Measurements from ENCODE around the gene MTHFR. TPM values are rescaled to one million over a fixed set of nuclear protein-coding genes. Genes with fewer than 3 reads are reported as not detected.

Gene MTHFR
- polyA plus RNA-seq, 1 donor from 2014 or later, result 21.2 TPM

DNA sequence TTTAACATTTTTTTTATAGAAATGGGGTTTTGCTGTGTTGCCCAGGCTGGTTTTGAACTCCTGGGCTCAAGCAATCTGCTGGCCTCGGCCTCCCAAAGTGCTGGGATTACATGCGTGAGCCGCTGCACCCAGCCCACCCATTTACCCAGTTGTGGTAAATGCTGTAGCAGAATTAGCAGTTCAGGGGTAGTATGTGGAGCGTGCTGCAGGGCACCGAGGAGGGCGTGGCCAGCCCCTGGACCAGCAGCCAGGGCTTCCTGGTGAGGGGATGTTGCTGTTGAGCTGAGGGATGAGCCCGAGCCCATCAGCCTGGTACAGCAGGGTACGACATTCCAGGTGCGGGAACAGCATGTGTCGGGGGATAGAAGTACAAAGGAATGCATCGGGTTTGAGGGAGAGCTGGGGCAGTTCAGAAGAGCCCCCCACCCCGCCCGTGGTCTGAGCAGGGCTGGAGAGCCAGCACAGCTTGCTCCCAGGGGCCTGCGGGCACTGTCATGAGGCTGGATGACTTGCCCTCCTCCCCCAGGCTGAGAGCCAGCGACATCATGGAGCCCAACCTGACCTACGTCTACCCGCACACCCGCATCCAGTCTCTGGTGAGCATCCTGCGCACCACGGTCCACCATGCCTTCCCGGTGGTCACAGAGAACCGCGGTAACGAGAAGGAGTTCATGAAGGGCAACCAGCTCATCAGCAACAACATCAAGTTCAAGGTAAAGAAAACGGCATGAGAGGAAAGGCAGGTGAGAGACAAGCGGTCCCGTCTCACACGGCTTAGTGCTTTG, 29.9 kb upstream of the MTHFR start:
- H2AFZ ChIP-seq (ENCODE audit: low read depth, low read length), result no peak overlapping the region
- no peak overlapping the region for H3K9ac ChIP-seq (ENCODE audit: low read length)
- no peaks in the 10 kb centered on the region for H4K20me1 ChIP-seq (ENCODE audit: insufficient read depth)
- TF ChIP-seq, protein P1, sequence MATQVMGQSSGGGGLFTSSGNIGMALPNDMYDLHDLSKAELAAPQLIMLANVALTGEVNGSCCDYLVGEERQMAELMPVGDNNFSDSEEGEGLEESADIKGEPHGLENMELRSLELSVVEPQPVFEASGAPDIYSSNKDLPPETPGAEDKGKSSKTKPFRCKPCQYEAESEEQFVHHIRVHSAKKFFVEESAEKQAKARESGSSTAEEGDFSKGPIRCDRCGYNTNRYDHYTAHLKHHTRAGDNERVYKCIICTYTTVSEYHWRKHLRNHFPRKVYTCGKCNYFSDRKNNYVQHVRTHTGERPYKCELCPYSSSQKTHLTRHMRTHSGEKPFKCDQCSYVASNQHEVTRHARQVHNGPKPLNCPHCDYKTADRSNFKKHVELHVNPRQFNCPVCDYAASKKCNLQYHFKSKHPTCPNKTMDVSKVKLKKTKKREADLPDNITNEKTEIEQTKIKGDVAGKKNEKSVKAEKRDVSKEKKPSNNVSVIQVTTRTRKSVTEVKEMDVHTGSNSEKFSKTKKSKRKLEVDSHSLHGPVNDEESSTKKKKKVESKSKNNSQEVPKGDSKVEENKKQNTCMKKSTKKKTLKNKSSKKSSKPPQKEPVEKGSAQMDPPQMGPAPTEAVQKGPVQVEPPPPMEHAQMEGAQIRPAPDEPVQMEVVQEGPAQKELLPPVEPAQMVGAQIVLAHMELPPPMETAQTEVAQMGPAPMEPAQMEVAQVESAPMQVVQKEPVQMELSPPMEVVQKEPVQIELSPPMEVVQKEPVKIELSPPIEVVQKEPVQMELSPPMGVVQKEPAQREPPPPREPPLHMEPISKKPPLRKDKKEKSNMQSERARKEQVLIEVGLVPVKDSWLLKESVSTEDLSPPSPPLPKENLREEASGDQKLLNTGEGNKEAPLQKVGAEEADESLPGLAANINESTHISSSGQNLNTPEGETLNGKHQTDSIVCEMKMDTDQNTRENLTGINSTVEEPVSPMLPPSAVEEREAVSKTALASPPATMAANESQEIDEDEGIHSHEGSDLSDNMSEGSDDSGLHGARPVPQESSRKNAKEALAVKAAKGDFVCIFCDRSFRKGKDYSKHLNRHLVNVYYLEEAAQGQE (IDR thresholded peaks at IDR 0.05; ENCODE audit: borderline replicate concordance), result no peak
- TF ChIP-seq POLR2AphosphoS5 (IDR thresholded peaks at IDR 0.05) (no peak), MXI1 (conservative IDR thresholded peaks at IDR 0.05; ENCODE audit: poor library complexity, severe bottlenecking) (no peak), EZH2 (IDR thresholded peaks at IDR 0.05; ENCODE audit: borderline replicate concordance, insufficient read depth, low read length, poor library complexity, severe bottlenecking) (no peak), TAF1 (IDR thresholded peaks at IDR 0.05; ENCODE audit: low read depth) (no peak), EP300 (conservative IDR thresholded peaks at IDR 0.05; ENCODE audit: poor library complexity, severe bottlenecking) (no peak), RAD21 (conservative IDR thresholded peaks at IDR 0.05) (no peak), SMC3 (conservative IDR thresholded peaks at IDR 0.05; ENCODE audit: poor library complexity) (no peak)
- TF ChIP-seq, protein P2, sequence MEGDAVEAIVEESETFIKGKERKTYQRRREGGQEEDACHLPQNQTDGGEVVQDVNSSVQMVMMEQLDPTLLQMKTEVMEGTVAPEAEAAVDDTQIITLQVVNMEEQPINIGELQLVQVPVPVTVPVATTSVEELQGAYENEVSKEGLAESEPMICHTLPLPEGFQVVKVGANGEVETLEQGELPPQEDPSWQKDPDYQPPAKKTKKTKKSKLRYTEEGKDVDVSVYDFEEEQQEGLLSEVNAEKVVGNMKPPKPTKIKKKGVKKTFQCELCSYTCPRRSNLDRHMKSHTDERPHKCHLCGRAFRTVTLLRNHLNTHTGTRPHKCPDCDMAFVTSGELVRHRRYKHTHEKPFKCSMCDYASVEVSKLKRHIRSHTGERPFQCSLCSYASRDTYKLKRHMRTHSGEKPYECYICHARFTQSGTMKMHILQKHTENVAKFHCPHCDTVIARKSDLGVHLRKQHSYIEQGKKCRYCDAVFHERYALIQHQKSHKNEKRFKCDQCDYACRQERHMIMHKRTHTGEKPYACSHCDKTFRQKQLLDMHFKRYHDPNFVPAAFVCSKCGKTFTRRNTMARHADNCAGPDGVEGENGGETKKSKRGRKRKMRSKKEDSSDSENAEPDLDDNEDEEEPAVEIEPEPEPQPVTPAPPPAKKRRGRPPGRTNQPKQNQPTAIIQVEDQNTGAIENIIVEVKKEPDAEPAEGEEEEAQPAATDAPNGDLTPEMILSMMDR (IDR thresholded peaks at IDR 0.05; ENCODE audit: poor library complexity, severe bottlenecking), result no peak
- H3K9me2 ChIP-seq (ENCODE audit: insufficient read depth, low read length), result no peaks in the 10 kb centered on the region
- no peaks in the 10 kb centered on the region for H3K27me3 ChIP-seq (ENCODE audit: insufficient read depth, low read depth, low read length)
- no peaks in the 10 kb centered on the region for H3K36me3 ChIP-seq (ENCODE audit: insufficient read depth, low read length)
- no peaks in the 10 kb centered on the region for H3K9me3 ChIP-seq (ENCODE audit: low read length)
- H3K4me2 ChIP-seq (ENCODE audit: low read length), result no peak overlapping the region
- no peaks in the 10 kb centered on the region for H3K79me2 ChIP-seq (replicated peaks; ENCODE audit: insufficient read depth, low read length)
- H3K27ac ChIP-seq (ENCODE audit: low read length), result no peak overlapping the region
- H3K4me3 ChIP-seq (ENCODE audit: low read length), result no peak overlapping the region
- H3F3A ChIP-seq (ENCODE audit: insufficient read depth, low read length, poor library complexity, severe bottlenecking), result no peaks in the 10 kb centered on the region

DNA sequence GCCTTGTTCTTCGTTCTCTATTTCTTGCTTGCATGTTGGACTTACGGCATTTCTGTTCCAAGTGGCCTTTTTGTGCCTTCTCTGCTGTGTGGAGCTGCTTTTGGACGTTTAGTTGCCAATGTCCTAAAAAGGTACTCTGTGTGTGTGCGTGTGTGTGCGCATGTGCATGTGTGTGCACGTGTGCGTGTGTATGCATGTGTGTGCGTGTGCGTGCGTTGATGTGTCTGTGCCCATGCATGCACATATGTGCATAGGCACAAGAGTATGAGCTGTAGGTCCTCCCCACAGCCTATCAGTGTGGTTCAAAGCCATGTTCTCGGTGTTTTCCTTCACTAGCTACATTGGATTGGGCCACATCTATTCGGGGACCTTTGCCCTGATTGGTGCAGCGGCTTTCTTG, 28.1 kb upstream of the MTHFR start:
- Histone ChIP-seq H3K9me3 (ENCODE audit: low read length) (no peaks in the 10 kb centered on the region), H3K9ac (ENCODE audit: low read length) (no peak overlapping the region), H3K36me3 (ENCODE audit: insufficient read depth, low read length) (no peaks in the 10 kb centered on the region), H3K9me2 (ENCODE audit: insufficient read depth, low read length) (no peaks in the 10 kb centered on the region), H3F3A (ENCODE audit: insufficient read depth, low read length, poor library complexity, severe bottlenecking) (no peaks in the 10 kb centered on the region), H4K20me1 (ENCODE audit: insufficient read depth) (no peaks in the 10 kb centered on the region), H3K4me3 (ENCODE audit: low read length) (no peak overlapping the region), H3K4me2 (ENCODE audit: low read length) (no peak overlapping the region), H3K27me3 (ENCODE audit: insufficient read depth, low read depth, low read length) (no peaks in the 10 kb centered on the region), H3K27ac (ENCODE audit: low read length) (no peak overlapping the region), H3K79me2 (replicated peaks; ENCODE audit: insufficient read depth, low read length) (no peaks in the 10 kb centered on the region), H2AFZ (ENCODE audit: low read depth, low read length) (no peak overlapping the region)
- no peak for TF ChIP-seq EZH2 (IDR thresholded peaks at IDR 0.05; ENCODE audit: borderline replicate concordance, insufficient read depth, low read length, poor library complexity, severe bottlenecking)
- TF ChIP-seq SMC3 (conservative IDR thresholded peaks at IDR 0.05; ENCODE audit: poor library complexity), result no peak
- no peak for TF ChIP-seq EP300 (conservative IDR thresholded peaks at IDR 0.05; ENCODE audit: poor library complexity, severe bottlenecking)
- TF ChIP-seq TAF1 (IDR thresholded peaks at IDR 0.05; ENCODE audit: low read depth), result no peak
- TF ChIP-seq, protein P2 (IDR thresholded peaks at IDR 0.05; ENCODE audit: poor library complexity, severe bottlenecking), result no peak
- TF ChIP-seq, protein P1 (IDR thresholded peaks at IDR 0.05; ENCODE audit: borderline replicate concordance), result no peak
- TF ChIP-seq POLR2AphosphoS5 (IDR thresholded peaks at IDR 0.05), result no peak
- TF ChIP-seq MXI1 (conservative IDR thresholded peaks at IDR 0.05; ENCODE audit: poor library complexity, severe bottlenecking), result no peak

Data from neural cell (in vitro differentiated cells).